AG20443 (cell line): ENCODE results near the gene FNDC3A.
A peak's percentile ranks its signal among the peaks of the same experiment; 100 is the strongest.

Experiments used
- DNase-seq: peaks from one replicate; pipeline ENCODE4 v3.0.0; 2012; ENCODE audit warnings: low spot score, mixed read lengths

FNDC3A gene

GRCh38 chr13:49220036-49220855, 244.5 kb downstream of the FNDC3A start, which contains the start of gene MLNR:
Gene MLNR, plus strand, starts transcription at chr13:49220338. Its CDS starts 0 bp downstream, at chr13:49220338.
- peak; percentile 68 for DNase-seq

- peak; percentile 53 for DNase-seq
Measured at GRCh38 chr13:49220856-49221589, 245.3 kb downstream of the FNDC3A start.

- no peak for DNase-seq
Measured at GRCh38 chr13:49221590-49221965, 245.9 kb downstream of the FNDC3A start.

- DNase-seq = no peak
Measured at GRCh38 chr13:49225223-49226042, 249.7 kb downstream of the FNDC3A start.

GRCh38 chr13:49226613-49227012, 250.9 kb downstream of the FNDC3A start:
- DNase-seq = no peak

- DNase-seq = no peak
Measured at GRCh38 chr13:49234741-49235140, 259.0 kb downstream of the FNDC3A start.

- DNase-seq = no peak
Measured at GRCh38 chr13:49235856-49236431, 260.2 kb downstream of the FNDC3A start.

- no peak for DNase-seq
Measured at GRCh38 chr13:49238621-49239020, 262.9 kb downstream of the FNDC3A start.

- peak; percentile 62 for DNase-seq
Measured at GRCh38 chr13:49240017-49240416, 264.3 kb downstream of the FNDC3A start.

- no peak for DNase-seq
Measured at GRCh38 chr13:49241296-49241695, 265.6 kb downstream of the FNDC3A start.

GRCh38 chr13:49245101-49245500, 269.4 kb downstream of the FNDC3A start:
- DNase-seq = no peak

GRCh38 chr13:49246850-49247642, 271.3 kb downstream of the FNDC3A start:
- DNase-seq = no peak

- DNase-seq = peak; percentile 98
Measured at GRCh38 chr13:49247643-49248621, 272.2 kb downstream of the FNDC3A start, which contains the start of gene CDADC1. Gene CDADC1, plus strand, starts transcription at chr13:49247925. Its CDS starts 113 bp downstream, at chr13:49248038.

- DNase-seq = no peak
Measured at GRCh38 chr13:49248622-49249002, 272.9 kb downstream of the FNDC3A start.

- no peak for DNase-seq
Measured at GRCh38 chr13:49251326-49251725, 275.6 kb downstream of the FNDC3A start.

- no peak for DNase-seq
Measured at GRCh38 chr13:49253310-49253709, 277.6 kb downstream of the FNDC3A start.

- DNase-seq = no peak
Measured at GRCh38 chr13:49254007-49254406, 278.3 kb downstream of the FNDC3A start.

- DNase-seq = peak; percentile 8
Measured at GRCh38 chr13:49256841-49257240, 281.1 kb downstream of the FNDC3A start.

GRCh38 chr13:49258089-49258796, 282.5 kb downstream of the FNDC3A start:
- DNase-seq = no peak
